Type B pancreatic cell (in vitro differentiated cells): ENCODE measurements around the gene ASIC4. TPM values are rescaled to one million over a fixed set of nuclear protein-coding genes. Genes with fewer than 3 reads are reported as not detected.

Source experiments
- DNase-seq: peaks from one replicate; pipeline ENCODE4 v3.0.0; 2021; ENCODE audit warnings: mixed read lengths; ENCODE audit not compliant: unreplicated experiment; ENCODE audit errors: extremely low spot score
- H3K27ac Mint-ChIP-seq: 2 replicates; pipeline ENCODE4 v1.8.0; 2021; ENCODE audit warnings: mild to moderate bottlenecking, mixed read lengths
- H3K27me3 Mint-ChIP-seq: 2 replicates; pipeline ENCODE4 v1.8.0; 2021; ENCODE audit warnings: mixed read lengths
- H3K36me3 Mint-ChIP-seq: 2 replicates; pipeline ENCODE4 v1.8.0; 2021; ENCODE audit warnings: mixed read lengths
- H3K4me1 Mint-ChIP-seq: one replicate; pipeline ENCODE4 v1.8.0; 2021; ENCODE audit warnings: mixed read lengths; ENCODE audit not compliant: unreplicated experiment
- H3K4me3 Mint-ChIP-seq: 2 replicates; pipeline ENCODE4 v1.8.0; 2021; ENCODE audit warnings: mild to moderate bottlenecking, mixed read lengths
- H3K9me3 Mint-ChIP-seq: 2 replicates; pipeline ENCODE4 v1.8.0; 2021; ENCODE audit warnings: mixed read lengths
- CTCF ChIP-seq: fragments of 200-600 bp; sonication (generic); conservative IDR thresholded peaks from 2 replicates; pipeline ENCODE4 v1.5.0; 2021; ENCODE audit warnings: antibody characterized with exemption, mild to moderate bottlenecking
- total RNA-seq: library from RNA; stranded (reverse); gene quantifications from 2 replicates; pipeline ENCODE4 v1.2.1, GENCODE V29; 2021; ENCODE audit warnings: low replicate concordance

Gene ASIC4
- total RNA-seq, 1 donor from 2014 or later = 0.99 TPM

- H3K4me1 Mint-ChIP-seq = peaks cover 5% of the 10 kb centered on the region
- no peak for TF ChIP-seq CTCF
- no peaks in the 10 kb centered on the region for H3K9me3 Mint-ChIP-seq
- no peak overlapping the region for H3K27ac Mint-ChIP-seq
- no peak for DNase-seq
- no peak overlapping the region for H3K4me3 Mint-ChIP-seq
- H3K27me3 Mint-ChIP-seq = peaks cover 65% of the 10 kb centered on the region
- no peaks in the 10 kb centered on the region for H3K36me3 Mint-ChIP-seq
Measured at GRCh38 chr2:219493086-219493485, 21.2 kb upstream of the ASIC4 start.

- DNase-seq = no peak
- no peak overlapping the region for H3K27ac Mint-ChIP-seq
- peaks cover 72% of the 10 kb centered on the region for H3K27me3 Mint-ChIP-seq
- H3K4me3 Mint-ChIP-seq = peak overlapping the region; percentile 25
- H3K36me3 Mint-ChIP-seq = no peaks in the 10 kb centered on the region
- H3K4me1 Mint-ChIP-seq = peaks cover 25% of the 10 kb centered on the region
- no peak for TF ChIP-seq CTCF
- no peaks in the 10 kb centered on the region for H3K9me3 Mint-ChIP-seq
Measured at GRCh38 chr2:219494952-219495530, 19.2 kb upstream of the ASIC4 start.

- H3K36me3 Mint-ChIP-seq = no peaks in the 10 kb centered on the region
- H3K27me3 Mint-ChIP-seq = peaks cover 72% of the 10 kb centered on the region
- peak overlapping the region; percentile 25 for H3K4me3 Mint-ChIP-seq
- no peaks in the 10 kb centered on the region for H3K9me3 Mint-ChIP-seq
- peak; percentile 77 for TF ChIP-seq CTCF
- H3K4me1 Mint-ChIP-seq = peaks cover 30% of the 10 kb centered on the region
- H3K27ac Mint-ChIP-seq = no peak overlapping the region
- DNase-seq = no peak
Measured at GRCh38 chr2:219495531-219496122, 18.7 kb upstream of the ASIC4 start.

GRCh38 chr2:219496247-219496824 lies 17.9 kb upstream of the ASIC4 start:
- DNase-seq = no peak
- peaks cover 33% of the 10 kb centered on the region for H3K4me1 Mint-ChIP-seq
- peak overlapping the region; percentile 59 for H3K4me3 Mint-ChIP-seq
- H3K36me3 Mint-ChIP-seq = no peaks in the 10 kb centered on the region
- H3K27ac Mint-ChIP-seq = no peak overlapping the region
- no peaks in the 10 kb centered on the region for H3K9me3 Mint-ChIP-seq
- peaks cover 69% of the 10 kb centered on the region for H3K27me3 Mint-ChIP-seq
- no peak for TF ChIP-seq CTCF

- Mint-ChIP-seq H3K27me3 (peaks cover 65% of the 10 kb centered on the region), H3K4me1 (peaks cover 39% of the 10 kb centered on the region), H3K4me3 (peak overlapping the region; percentile 96), H3K27ac (no peak overlapping the region), H3K9me3 (no peaks in the 10 kb centered on the region), H3K36me3 (no peaks in the 10 kb centered on the region)
- TF ChIP-seq CTCF = no peak
- no peak for DNase-seq
Measured at GRCh38 chr2:219496825-219497494, 17.3 kb upstream of the ASIC4 start.
